HG03045 (cell line): Measurements from ENCODE around the gene RAD23B.
"Not testable (repeated sequence)": the region's sequence is repeated elsewhere in the genome, so short reads cannot be mapped to it uniquely, and the experiment has no call there.

Experiments used
- ATAC-seq: cut with Tn5 transposase; IDR thresholded peaks from one replicate; pipeline ENCODE4 v1.9.1; 2021; ENCODE audit warnings: mild to moderate bottlenecking, moderate library complexity; ENCODE audit not compliant: unreplicated experiment

Gene RAD23B

DNA sequence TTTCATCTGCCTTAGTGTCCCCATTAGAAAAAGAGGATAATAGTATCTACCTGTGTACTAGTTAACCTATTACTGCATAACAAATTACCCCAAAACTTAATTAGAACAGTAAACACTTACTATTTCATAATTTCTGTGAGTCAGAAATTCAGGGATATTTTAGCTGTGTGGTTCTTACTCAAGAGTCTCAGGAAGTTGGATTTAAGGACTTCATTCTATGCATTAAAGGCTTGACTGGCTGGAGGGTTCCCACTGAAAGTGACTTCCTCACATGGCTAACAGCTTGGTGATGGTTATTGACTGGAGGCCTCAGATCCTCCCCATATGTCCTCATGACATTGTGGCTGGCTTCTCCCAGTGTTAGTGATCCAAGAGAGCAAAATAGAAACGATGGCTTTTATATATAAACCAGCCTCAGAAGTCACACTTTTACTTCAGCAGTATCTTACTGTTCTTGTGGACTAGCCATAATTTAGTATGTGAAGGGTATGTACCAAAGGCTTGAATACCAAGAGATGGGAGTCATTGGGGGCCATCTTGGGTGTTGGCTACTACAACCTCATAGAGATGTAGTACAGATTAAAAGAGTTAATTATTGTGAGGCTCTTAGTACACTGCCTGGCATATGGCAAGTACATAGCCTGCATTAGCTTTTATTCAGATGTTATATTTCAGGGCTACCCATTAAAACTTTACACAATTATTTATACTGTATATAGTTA lies 9.9 kb downstream of the RAD23B start:
- no peak for ATAC-seq

DNA sequence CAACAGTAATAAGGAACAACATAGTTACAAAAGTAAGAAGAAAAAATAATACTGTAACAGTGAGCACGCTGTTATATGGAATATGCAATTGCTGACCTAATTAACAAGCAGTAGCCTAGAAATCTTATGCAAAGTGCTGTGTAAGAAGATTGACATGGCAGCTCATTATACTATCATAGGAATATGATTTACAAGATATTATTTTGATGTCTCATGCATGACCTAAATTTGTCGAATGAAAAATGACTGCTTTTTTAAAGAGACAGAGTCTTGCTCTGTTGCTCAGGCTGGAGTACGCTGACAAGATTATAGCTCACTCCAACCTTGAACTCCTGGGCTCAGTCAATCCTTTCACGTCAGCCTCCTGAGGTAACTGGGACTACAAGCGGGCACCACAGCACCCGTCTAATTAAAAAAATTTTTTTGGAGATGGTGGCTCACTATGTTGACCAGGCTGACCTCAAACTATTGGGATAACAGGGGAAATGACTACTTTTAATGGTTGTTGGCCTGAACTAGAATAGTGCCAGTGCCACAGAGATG lies 10.5 kb downstream of the RAD23B start:
- ATAC-seq, result no peak

DNA sequence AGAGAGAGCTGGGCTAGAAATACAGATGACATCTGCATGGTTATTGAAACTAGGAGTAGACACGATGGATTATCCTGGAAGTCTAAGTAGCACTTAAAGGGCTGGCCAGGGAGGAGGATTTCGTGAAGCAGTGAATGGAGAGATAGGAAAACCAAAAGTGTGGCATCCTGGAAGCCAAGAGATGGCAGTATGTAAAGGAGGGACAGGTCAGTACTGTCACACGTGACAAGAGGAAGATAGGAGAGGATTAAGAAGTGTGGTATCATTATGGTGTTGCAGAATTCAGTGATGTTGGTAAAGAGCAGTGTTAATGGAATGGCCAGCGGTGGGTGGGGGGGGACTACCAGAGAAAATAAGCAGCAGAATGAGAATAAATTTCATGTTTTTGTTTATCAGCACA lies 11.7 kb downstream of the RAD23B start:
- no peak for ATAC-seq

DNA sequence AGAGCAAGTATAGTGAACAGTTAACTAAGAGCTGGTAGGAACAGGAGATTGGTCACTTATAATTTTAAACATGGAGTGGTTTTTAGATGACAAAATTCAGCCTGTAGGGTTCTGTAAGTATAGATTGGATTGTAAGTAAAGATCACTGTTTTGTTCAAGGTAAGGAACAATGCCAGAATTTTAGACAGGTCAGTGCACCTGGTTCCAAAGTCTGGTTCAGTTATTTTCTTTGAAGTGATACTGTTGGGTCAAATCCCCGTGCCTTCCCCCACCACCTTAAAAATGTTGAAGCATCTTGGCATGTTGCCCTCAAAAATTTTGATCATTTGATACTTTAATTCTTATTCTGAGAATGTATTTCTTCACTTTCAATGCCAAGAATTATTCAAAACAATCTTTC lies 12.9 kb downstream of the RAD23B start:
- ATAC-seq, result no peak

DNA sequence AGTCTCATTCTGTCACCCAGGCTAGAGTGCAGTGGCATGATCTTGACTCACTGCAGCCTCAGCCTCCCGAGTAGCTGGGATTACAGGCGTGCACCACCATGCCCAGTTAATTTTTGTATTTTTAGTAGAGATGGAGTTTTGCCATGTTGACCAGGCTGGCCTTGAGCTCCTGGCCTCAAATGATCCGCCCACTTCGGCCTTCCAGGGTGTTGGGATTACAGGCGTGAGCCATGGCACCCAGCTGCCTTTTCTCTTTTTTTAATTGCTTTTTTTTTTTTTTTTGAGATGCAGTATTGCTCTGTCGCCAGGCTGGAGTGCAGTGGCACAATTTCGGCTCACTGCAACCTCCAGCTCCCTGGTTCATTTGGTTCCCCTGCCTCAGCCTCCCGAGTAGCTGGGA lies 13.5 kb downstream of the RAD23B start:
- ATAC-seq, result not testable (repeated sequence)

DNA sequence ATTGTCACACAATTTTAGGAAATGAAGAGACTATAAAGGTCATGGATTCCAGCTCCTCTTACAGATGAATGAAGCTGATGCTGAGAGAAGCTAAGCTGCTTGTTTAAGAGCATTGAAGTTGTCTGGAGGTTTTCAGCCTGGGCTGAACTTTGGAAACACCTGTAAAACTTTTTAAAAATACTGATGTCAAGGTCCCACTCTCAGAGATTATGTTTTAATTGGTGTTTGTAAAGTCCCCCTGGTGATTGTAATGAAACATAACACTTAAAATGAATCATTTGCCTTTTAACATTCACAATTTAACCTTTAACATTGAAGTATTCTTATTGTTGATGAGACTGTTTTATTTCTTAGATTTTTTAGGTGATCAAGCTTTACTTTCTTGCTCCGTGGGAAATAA lies 16.4 kb downstream of the RAD23B start:
- no peak for ATAC-seq

GRCh38 chr9:107306308-107306707 lies 23.2 kb downstream of the RAD23B start:
- no peak for ATAC-seq

DNA sequence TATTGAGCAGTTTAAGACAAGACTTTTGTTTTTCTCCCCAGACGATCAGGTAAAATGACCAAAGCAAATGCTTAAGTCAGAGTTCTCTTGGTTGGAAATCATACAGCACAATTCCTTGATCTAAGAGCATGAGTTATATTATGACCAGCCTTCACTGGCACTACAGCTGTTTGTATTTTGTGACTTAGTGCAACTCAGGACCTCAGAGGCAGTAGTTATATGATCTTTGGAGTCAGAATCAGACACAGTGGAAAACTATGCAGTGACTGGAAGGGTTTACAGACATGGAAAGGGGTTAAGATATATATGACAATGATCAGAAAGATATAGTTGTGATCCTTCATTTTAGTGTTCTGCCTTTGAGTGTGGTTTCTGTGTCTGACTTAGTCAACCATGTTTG lies 24.3 kb downstream of the RAD23B start:
- no peak for ATAC-seq

DNA sequence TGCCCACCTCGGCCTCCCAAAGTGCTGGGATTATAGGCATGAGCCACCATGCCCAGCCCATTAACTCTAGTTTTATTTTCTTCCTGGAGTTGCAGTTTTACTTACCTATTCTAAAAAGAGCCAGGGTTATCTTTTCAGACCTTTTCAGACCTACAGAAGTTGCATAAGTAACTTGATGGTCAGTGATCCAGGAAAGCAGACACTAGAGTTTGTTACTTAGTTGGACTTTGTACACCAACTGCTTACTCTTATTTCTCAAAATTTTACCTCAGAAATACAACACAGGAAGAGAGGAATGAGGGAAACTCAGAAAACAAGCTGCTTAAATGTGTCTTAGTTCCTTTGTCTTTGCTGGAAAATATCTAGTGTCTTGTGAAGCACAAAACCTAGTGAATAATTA lies 25.4 kb downstream of the RAD23B start:
- ATAC-seq, result no peak

DNA sequence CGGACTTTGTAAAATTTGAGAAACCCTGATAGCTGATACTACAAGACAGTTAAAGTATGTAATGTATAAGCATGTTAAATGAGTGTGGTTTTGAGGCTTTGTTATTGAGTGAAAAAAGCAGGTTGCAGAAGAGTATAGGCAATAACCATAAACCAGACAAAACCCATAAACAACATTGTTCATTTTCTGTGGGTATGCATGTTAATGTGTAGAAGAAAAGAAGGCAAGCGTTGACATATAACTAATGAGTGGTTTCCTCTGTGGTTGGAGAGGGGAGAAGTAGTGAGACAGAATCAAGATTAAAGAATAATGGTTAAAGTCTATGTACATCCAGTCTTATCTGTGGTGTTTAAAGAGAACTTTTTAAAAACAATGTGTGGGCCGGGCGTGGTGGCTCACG lies 26.2 kb downstream of the RAD23B start:
- ATAC-seq, result no peak

DNA sequence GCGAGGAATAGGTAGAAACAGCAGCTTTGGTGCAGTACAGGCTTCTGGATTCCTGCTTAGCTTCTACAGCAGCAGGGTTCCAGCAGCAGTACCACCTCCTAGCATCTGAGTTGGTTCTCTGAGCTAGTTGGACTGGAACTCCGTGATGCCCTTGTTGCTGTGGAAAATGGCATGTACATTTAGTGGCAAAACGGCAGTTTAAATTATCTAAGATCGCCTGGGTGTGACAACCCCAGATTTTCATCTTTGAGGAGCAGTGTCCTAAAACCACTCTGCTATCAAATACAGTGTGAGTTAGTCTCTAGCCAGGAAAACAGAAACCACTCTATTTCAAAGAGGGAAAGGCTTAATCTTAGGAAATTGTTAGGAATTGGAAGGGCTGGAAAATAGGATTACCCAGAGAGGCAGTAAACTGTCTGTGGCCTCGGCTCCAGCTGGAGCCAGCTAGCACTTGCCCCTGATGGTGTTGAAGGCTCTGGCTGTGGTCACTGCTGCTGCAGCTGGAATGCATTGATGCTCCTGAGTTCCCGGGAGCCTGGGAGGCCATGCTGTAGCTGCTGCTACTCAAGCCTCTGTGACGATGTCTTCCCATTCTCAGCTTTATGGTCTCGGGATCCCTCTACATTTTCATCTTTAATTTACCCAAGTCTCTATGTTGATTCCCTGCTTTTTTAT lies 29.4 kb downstream of the RAD23B start:
- no peak for ATAC-seq

GRCh38 chr9:107313555-107314096 lies 30.5 kb downstream of the RAD23B start:
- ATAC-seq, result no peak

DNA sequence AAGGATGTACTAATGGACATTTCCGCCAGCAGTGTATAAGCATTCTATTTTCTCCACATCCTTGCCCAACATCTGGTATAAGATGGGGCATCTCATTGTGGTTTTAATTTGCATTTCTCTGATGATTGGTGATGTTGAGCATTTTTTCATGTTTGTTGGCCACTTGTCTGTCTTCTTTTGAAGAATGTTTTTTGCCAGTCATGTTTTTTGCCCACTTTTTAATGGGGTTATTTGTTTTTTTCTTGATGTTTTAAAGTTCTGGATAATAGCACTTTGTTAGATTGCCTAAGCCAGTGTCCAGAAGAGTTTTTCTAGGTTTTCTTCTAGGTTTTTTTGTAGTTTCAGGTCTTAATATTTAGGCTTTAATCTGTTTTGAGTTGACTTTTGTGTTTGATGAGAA lies 31.7 kb downstream of the RAD23B start:
- ATAC-seq, result no peak

DNA sequence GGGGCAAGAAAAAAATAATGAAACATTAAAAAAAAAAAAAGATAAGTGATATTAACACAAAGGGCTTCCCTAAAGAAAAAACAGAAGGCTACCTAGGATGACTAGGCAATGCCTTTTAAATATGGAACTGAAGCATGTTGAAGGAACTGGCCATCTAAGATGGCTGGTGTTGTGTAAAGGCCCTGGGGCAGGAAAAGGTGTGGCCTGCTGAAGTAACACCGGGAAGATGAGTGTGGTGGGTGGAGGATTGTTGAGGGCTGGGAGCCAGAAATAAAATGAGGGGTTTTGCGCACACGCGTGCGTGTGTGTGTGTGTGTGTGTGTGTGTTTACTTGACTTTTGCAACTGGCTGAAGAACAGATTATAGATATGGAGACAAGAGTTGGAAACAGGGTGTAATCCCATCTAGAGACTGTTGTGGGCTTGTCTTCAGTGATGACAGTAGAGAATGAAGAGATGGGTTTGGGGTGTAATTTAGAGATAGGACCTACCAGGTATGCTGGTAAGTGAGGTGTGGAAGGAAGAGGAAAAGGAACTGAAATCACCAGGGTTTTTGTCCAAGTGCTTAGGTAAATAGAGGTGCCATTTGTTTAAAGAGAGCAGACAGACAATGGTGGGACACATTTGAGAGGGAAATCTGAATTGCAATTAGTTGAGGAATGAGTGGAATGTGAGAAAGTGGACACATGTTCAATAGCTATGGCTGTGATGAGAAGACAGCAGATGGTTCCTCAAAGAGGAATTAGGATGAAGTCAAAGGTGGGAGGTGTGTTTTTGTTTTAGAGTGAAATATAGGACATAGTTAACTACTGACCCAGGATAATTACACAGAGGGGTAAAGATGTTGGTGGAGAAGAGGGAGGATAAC lies 33.9 kb downstream of the RAD23B start:
- ATAC-seq, result no peak

DNA sequence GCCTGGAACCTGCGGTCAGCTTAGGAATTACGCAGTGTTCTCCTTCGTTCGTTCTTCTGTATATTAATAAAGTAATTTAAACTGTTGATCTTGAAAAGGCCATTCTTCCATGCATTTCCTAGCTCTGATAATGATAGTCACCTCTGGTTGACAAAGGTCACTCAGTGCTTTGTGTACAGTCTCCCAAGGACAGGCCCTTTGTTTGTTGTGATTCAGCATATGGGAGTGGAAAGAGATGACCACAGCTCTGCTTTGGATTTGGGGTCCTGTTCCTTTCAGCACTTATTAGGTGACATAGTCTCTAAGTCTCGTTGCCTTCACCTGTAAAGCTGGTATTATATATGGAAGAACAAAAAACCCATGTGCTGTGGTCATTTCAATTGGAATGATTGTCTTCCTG lies 39.6 kb downstream of the RAD23B start:
- ATAC-seq, result no peak

GRCh38 chr9:107323836-107324585 lies 40.9 kb downstream of the RAD23B start:
- no peak for ATAC-seq

GRCh38 chr9:107325842-107326241 lies 42.8 kb downstream of the RAD23B start:
- no peak for ATAC-seq

GRCh38 chr9:107328510-107328909 lies 45.4 kb downstream of the RAD23B start:
- ATAC-seq, result no peak

DNA sequence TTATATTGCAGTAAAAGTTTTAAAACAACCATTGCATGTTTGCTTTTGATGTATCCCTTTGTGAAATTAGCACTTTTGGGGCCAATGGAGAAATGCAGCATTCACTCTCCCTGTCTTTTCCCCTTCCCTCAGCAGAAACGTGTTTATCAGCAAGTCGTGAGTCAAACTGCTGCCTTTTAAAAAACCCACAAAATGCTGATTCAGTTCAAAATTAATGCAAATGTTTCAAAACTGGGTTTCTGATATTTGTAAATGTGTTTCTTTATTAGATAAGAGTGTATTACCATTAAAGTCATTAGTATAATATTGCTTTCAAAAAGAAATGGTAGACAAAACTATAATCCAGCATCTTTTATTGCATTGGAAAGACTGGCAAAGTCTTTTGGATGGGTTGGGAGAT lies 47.3 kb downstream of the RAD23B start:
- no peak for ATAC-seq

GRCh38 chr9:107332883-107333282 lies 49.8 kb downstream of the RAD23B start:
- no peak for ATAC-seq

- no peak for ATAC-seq
Measured at GRCh38 chr9:107333363-107333762, 50.3 kb downstream of the RAD23B start.
